GM12878 (cell line): ENCODE measurements around the gene VPS18. TPM values are rescaled to one million over a fixed set of nuclear protein-coding genes. Genes with fewer than 3 reads are reported as not detected.

Source experiments
- ATAC-seq: fragments of 200-7000 bp; cut with Tn5 transposase; 3 replicates; pipeline ENCODE4 v1.9.1; 2020; ENCODE audit warnings: mild to moderate bottlenecking, moderate library complexity
- BruUV-seq: library from RNA; stranded (reverse); fragments of 400-500 nt; replicated peaks from 2 replicates; lab custom pipeline; 2021; lab: Mats Ljungman, UMichigan
- CTCF ChIA-PET: fragments of 300-600 bp; sonication (Branson Sonifier 250); formaldehyde crosslinking; extraction: SDS; loops from one replicate; lab custom pipeline; 2021; ENCODE audit warnings: inconsistent platforms; lab: Yijun Ruan, JAX
- POLR2A ChIA-PET: fragments of 350-600 bp; formaldehyde crosslinking; extraction: SDS; loops from one replicate; lab custom pipeline; 2021; ENCODE audit warnings: inconsistent platforms; lab: Charles Lee
- RAD21 ChIA-PET: fragments of 300-600 bp; sonication (Branson Sonifier 250); formaldehyde crosslinking; loops from one replicate; lab custom pipeline; 2023; ENCODE audit warnings: antibody characterized with exemption; ENCODE audit not compliant: unreplicated experiment; lab: Charles Lee
- SMC1A ChIA-PET: fragments of 300-600 bp; sonication (Branson Sonifier 250); formaldehyde crosslinking; loops from one replicate; lab custom pipeline; 2023; ENCODE audit not compliant: unreplicated experiment, uncharacterized antibody; lab: Charles Lee
- DNase-seq: peaks from one replicate; pipeline ENCODE4 v3.0.0-alpha.2; 2011; ENCODE audit warnings: low read depth, low spot score
- FAIRE-seq: peaks from 3 replicates; lab custom pipeline; 2011; peaks lifted over from hg19 to GRCh38; lab: Jason Lieb, UNC
- H2AFZ ChIP-seq: 2 replicates; pipeline ENCODE4 v1.6.0; 2011; ENCODE audit warnings: low read depth, low read length, control low read depth; ENCODE audit not compliant: control insufficient read depth
- H3K27ac ChIP-seq: 2 replicates; pipeline ENCODE4 v1.5.1; 2011; ENCODE audit warnings: control low read depth; ENCODE audit not compliant: control insufficient read depth, insufficient read depth
- H3K27me3 ChIP-seq, 2 experiments: replicated peaks in 1 of 2; 2 replicates each; pipeline versions ENCODE4 v1.6.0 to v1.6.1; 2011; ENCODE audit warnings: low read length in 1 of 2; ENCODE audit not compliant: control insufficient read depth in 2 of 2, insufficient read depth in 2 of 2
- H3K36me3 ChIP-seq, 2 experiments: 2 replicates each; pipeline ENCODE4 v1.5.1; 2011; ENCODE audit warnings: low read length in 1 of 2; ENCODE audit not compliant: control insufficient read depth in 2 of 2, insufficient read depth in 2 of 2
- H3K4me1 ChIP-seq: 2 replicates; pipeline ENCODE4 v1.6.1; 2011; ENCODE audit warnings: mild to moderate bottlenecking, low read length, moderate library complexity, mixed read lengths; ENCODE audit not compliant: control insufficient read depth, insufficient read depth
- H3K4me2 ChIP-seq: 2 replicates; pipeline ENCODE4 v1.6.0; 2011; ENCODE audit warnings: control low read depth; ENCODE audit not compliant: control insufficient read depth, insufficient read depth
- H3K4me3 ChIP-seq: fragments of 200-600 bp; sonication (generic); 2 replicates; pipeline ENCODE4 v1.5.1; 2016
- H3K79me2 ChIP-seq: 2 replicates; pipeline ENCODE4 v1.6.0; 2011; ENCODE audit warnings: low read length; ENCODE audit not compliant: control insufficient read depth, insufficient read depth
- H3K9ac ChIP-seq: 2 replicates; pipeline ENCODE4 v1.8.0; 2011; ENCODE audit warnings: low read length, control low read depth, mixed read lengths; ENCODE audit not compliant: control insufficient read depth, insufficient read depth
- H3K9me3 ChIP-seq: replicated peaks from 3 replicates; pipeline ENCODE4 v1.5.1; 2011; ENCODE audit warnings: mild to moderate bottlenecking, low read length; ENCODE audit not compliant: control insufficient read depth, insufficient read depth
- H4K20me1 ChIP-seq: 2 replicates; pipeline ENCODE4 v1.6.0; 2011; ENCODE audit not compliant: control insufficient read depth, insufficient read depth
- BMI1 ChIP-seq: fragments of 450-650 bp; IDR thresholded peaks from 2 replicates; pipeline ENCODE4 v1.6.1; 2016; ENCODE audit warnings: mild to moderate bottlenecking, moderate library complexity, borderline replicate concordance
- CBFB ChIP-seq: IDR thresholded peaks from 2 replicates; pipeline ENCODE4 v1.6.1; 2016; ENCODE audit warnings: antibody characterized with exemption, low read depth
- EP300 ChIP-seq, 2 experiments: fragments of 150-350 bp in 1 of 2; IDR thresholded peaks; 2 replicates each; pipeline ENCODE4 v1.6.1; 2011 to 2012; ENCODE audit warnings: low read depth in 2 of 2, low read length in 2 of 2, borderline replicate concordance in 1 of 2, improper control_type of control experiment in 1 of 2, inconsistent platforms in 1 of 2; ENCODE audit not compliant: control insufficient read depth in 1 of 2
- ESRRA ChIP-seq: IDR thresholded peaks from 2 replicates; pipeline ENCODE4 v1.6.1; 2012; ENCODE audit warnings: mild to moderate bottlenecking, low read length, improper control_type of control experiment
- MYB ChIP-seq: fragments of 150-350 bp; IDR thresholded peaks from 2 replicates; pipeline ENCODE4 v1.6.1; 2014; ENCODE audit warnings: mild to moderate bottlenecking, low read depth, low read length, borderline replicate concordance
- PAX5 ChIP-seq: IDR thresholded peaks from 2 replicates; pipeline ENCODE4 v1.6.1; 2011; ENCODE audit warnings: low read depth, low read length, borderline replicate concordance
- PRDM15 ChIP-seq: fragments of 450-650 bp; formaldehyde crosslinking; IDR thresholded peaks from 2 replicates; pipeline ENCODE4 v1.4.0; 2020; ENCODE audit warnings: mild to moderate bottlenecking, moderate library complexity
- RCOR1 ChIP-seq: conservative IDR thresholded peaks from 2 replicates; pipeline ENCODE4 v1.6.1; 2012; ENCODE audit warnings: low read depth, low read length, improper control_type of control experiment
- RFX5 ChIP-seq: IDR thresholded peaks from 2 replicates; pipeline ENCODE4 v1.6.1; 2011; ENCODE audit warnings: low read depth, low read length, improper control_type of control experiment
- SMAD5 ChIP-seq: IDR thresholded peaks from 2 replicates; pipeline ENCODE4 v1.6.1; 2016; ENCODE audit warnings: antibody characterized with exemption, low read depth
- SPI1 ChIP-seq: IDR thresholded peaks from 2 replicates; pipeline ENCODE4 v1.6.1; 2011; ENCODE audit warnings: low read depth, mild to moderate bottlenecking, low read length, moderate library complexity, borderline replicate concordance; ENCODE audit not compliant: insufficient read depth
- TAF1 ChIP-seq: IDR thresholded peaks from 2 replicates; pipeline ENCODE4 v1.6.1; 2011; ENCODE audit warnings: mild to moderate bottlenecking, low read depth, low read length, borderline replicate concordance
- TBL1XR1 ChIP-seq: IDR thresholded peaks from 2 replicates; pipeline ENCODE4 v1.6.1; 2012; ENCODE audit warnings: low read depth, low read length, improper control_type of control experiment
- ZNF217 ChIP-seq: fragments of 450-650 bp; IDR thresholded peaks from 2 replicates; pipeline ENCODE4 v1.6.1; 2017; ENCODE audit warnings: antibody characterized with exemption, mild to moderate bottlenecking
- ZNF622 ChIP-seq: fragments of 450-650 bp; IDR thresholded peaks from 2 replicates; pipeline ENCODE4 v1.6.1; 2017; ENCODE audit warnings: mild to moderate bottlenecking, inconsistent platforms
- WGBS: methylation state at CpG from one replicate; pipeline ENCODE4 v1.1.6; 2016; ENCODE audit warnings: low lambda C conversion rate; ENCODE audit not compliant: insufficient replicate concordance, insufficient coverage; ENCODE audit errors: missing lambda C conversion rate; 5-methylcytosine and 5-hydroxymethylcytosine counted together
- in situ Hi-C: fragments of 300-500 bp; cut with MboI; formaldehyde crosslinking; loops from 9 replicates; pipeline ENCODE4 v1.14.3; 2018; ENCODE audit warnings: mixed read lengths
- intact Hi-C: fragments of 100-400 bp; cut with micrococcal nuclease; formaldehyde crosslinking; loops from one replicate; pipeline ENCODE4 v1.14.2; 2022; ENCODE audit not compliant: unreplicated experiment
- polyA plus RNA-seq, 11 experiments: library from polyadenylated mRNA; depleted of rRNA in 4 of 11; unstranded in 6 of 11; stranded (reverse) in 5 of 11; fragments of >200 nt; fragmentation: Nextera tagmentation in 4 of 11; fragmentation: Illumina TruSeq in 1 of 11; extraction: Ambion mirVana in 4 of 11; extraction: Trizol in 1 of 11; gene quantifications; 1 replicate in 1 of 11; 2 replicates in 10 of 11; pipeline versions ENCODE4 v1.2.1 to v1.2.3, GENCODE V29; 2011 to 2016; ENCODE audit warnings: inconsistent platforms in 2 of 11, missing spikeins in 2 of 11, low read depth in 1 of 11
- total RNA-seq, 4 experiments: library from RNA; depleted of rRNA in 3 of 4; stranded (reverse); fragments of >200 nt in 3 of 4; fragmentation: Illumina TruSeq in 1 of 4; extraction: Trizol in 1 of 4; gene quantifications; 2 replicates each; pipeline versions ENCODE4 v1.2.1 to v1.2.3, GENCODE V29; 2013 to 2021
- TF ChIP-seq, protein P1 (sequence below): IDR thresholded peaks from 2 replicates; pipeline ENCODE4 v1.6.1; 2011; ENCODE audit warnings: low read depth, mild to moderate bottlenecking, low read length, moderate library complexity, borderline replicate concordance; ENCODE audit errors: extremely low read depth
- TF ChIP-seq, protein P2 (sequence below): fragments of 450-650 bp; IDR thresholded peaks from 2 replicates; pipeline ENCODE4 v1.6.1; 2017; ENCODE audit warnings: low read depth, mild to moderate bottlenecking, moderate library complexity

VPS18 gene
- total and polyA plus RNA-seq, 10 of the 15 experiments (the other 5 are each of a cell fraction or from before 2014, with no cell fraction given), result 0.71 to 20.4 (median 10.6) TPM

DNA sequence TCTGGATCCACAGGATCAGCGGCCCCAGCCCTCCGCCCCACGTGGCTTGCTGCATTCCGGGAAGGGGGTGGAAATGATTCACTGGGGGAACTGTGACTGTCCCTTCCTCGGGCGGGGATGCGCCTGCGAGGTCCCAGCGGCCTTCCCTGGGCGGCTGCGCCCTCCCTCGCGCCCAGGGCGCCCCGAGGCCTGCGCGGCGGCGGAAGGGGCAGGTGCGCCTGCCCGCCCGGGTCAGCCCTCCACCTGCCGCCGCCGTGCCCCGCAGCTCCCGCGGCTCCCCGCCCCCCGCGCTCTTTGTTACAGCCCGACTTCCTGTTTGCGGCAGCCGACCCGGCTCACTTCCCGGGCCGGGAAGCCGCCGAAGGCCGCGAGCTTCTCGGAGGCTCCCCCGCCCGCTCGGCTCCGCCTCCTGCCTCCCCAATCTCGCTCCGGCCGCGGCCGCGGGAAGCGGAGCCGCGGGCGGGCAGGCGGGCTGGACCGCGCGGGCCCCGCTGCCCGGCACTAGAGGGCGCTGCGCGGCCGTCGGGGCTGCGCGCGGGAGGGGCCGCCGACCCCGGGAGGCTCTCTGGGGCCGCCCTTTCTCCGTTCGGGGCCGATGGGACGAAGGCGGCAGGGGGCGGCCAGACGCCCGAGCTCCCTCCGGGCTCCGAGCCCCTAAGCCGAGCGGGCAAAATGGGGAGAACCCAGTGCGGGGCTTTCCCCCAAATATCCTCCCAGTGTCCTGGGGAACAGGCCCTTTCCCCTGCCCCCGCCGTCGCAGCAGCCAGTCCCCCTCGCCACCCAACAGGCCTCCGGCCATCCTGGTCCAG is 47.5 kb downstream of the VPS18 start:
- RAD21 ChIA-PET, result interaction anchor here (0.8 to 4.1 kb wide), 19 partner anchors 9 to 391 kb away, joined by 3 to 36 read pairs (median 3); partner anchors contain the start of genes INO80, NUSAP1 and OIP5
- intact Hi-C loops, result loop anchor here (5.0 kb wide), 2 partner anchors 34 to 81 kb away; no protein-coding TSS in a partner anchor
- TF ChIP-seq CBFB (no peak), PAX5 (no peak), BMI1 (no peak), SPI1 (peak; percentile 20; the same call in 1 of the 2 replicates), TBL1XR1 (no peak), RCOR1 (0 out of 2 replicates have a peak, but pooled peaks have one; percentile 8), MYB (no peak), RFX5 (0 out of 2 replicates have a peak, but pooled peaks have one; percentile 16), TAF1 (0 out of 2 replicates have a peak, but pooled peaks have one; percentile 14), EP300 (IDR thresholded peaks at IDR 0.05; ENCODE audit: borderline replicate concordance in 1 of 2, control insufficient read depth in 1 of 2, low read depth in 2 of 2, low read length in 2 of 2) (no peak), PRDM15 (no peak), ZNF217 (peak; percentile 85), ESRRA (no peak), ZNF622 (no peak), SMAD5 (no peak)
- TF ChIP-seq, protein P1, sequence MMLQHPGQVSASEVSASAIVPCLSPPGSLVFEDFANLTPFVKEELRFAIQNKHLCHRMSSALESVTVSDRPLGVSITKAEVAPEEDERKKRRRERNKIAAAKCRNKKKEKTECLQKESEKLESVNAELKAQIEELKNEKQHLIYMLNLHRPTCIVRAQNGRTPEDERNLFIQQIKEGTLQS, result no peak
- TF ChIP-seq, protein P2, sequence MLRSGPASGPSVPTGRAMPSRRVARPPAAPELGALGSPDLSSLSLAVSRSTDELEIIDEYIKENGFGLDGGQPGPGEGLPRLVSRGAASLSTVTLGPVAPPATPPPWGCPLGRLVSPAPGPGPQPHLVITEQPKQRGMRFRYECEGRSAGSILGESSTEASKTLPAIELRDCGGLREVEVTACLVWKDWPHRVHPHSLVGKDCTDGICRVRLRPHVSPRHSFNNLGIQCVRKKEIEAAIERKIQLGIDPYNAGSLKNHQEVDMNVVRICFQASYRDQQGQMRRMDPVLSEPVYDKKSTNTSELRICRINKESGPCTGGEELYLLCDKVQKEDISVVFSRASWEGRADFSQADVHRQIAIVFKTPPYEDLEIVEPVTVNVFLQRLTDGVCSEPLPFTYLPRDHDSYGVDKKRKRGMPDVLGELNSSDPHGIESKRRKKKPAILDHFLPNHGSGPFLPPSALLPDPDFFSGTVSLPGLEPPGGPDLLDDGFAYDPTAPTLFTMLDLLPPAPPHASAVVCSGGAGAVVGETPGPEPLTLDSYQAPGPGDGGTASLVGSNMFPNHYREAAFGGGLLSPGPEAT, result no peak

More for the DNA sequence above, 47.5 kb downstream of the VPS18 start:
- Histone ChIP-seq H2AFZ (peak overlapping the region; percentile 77), H3K9me3 (no peaks in the 10 kb centered on the region), H3K79me2 (no peaks in the 10 kb centered on the region), H3K9ac (peak overlapping the region; percentile 88), H3K27me3 (no peaks in the 10 kb centered on the region), H3K4me1 (peaks cover 23% of the 10 kb centered on the region), H3K27ac (peak overlapping the region; percentile 81), H3K4me2 (peak overlapping the region; percentile 99), H4K20me1 (no peaks in the 10 kb centered on the region), H3K36me3 (no peaks in the 10 kb centered on the region), H3K4me3 (peak overlapping the region; percentile 73)
- DNase-seq (no peak), ATAC-seq (peak; percentile 82), FAIRE-seq (no peak)
- POLR2A ChIA-PET, result interaction anchor here (0.5 to 3.5 kb wide), 7 partner anchors 9 to 373 kb away, joined by 3 to 20 read pairs (median 4); partner anchors contain the start of genes CHAC1 and RPUSD2
- SMC1A ChIA-PET, result interaction anchor here (1.0 to 4.1 kb wide), 17 partner anchors 10 to 244 kb away, joined by 3 to 28 read pairs (median 5); partner anchors contain the start of gene DLL4
- in situ Hi-C loops, result no loop called here
- BruUV-seq, result no TSS peak
- 1% methylated on average over 68 of the region's 92 CpGs for whole genome bisulfite sequencing
- CTCF ChIA-PET, result interaction anchor here (0.6 to 5.2 kb wide), 32 partner anchors 11 to 387 kb away, joined by 3 to 80 read pairs (median 4); partner anchors contain the start of genes CHAC1, DLL4, INO80 and RHOV
